Hippocampal formation (tissue), 2 donors: ENCODE data around the gene CPNE7.
"Not testable (repeated sequence)": the region's sequence is repeated elsewhere in the genome, so short reads cannot be mapped to it uniquely, and the experiment has no call there.

ENCODE experiments used
- DNase-seq, 2 donors: peaks; one replicate each; lab custom pipeline; 2025; lab: John Stamatoyannopoulos, UW

The CPNE7 gene

GRCh38 chr16:89583197-89583894 is 7.8 kb downstream of the CPNE7 start:
- no peak for DNase-seq

GRCh38 chr16:89583895-89584644 is 8.5 kb downstream of the CPNE7 start:
- no peak for DNase-seq

GRCh38 chr16:89584768-89585549 is 9.4 kb downstream of the CPNE7 start:
- DNase-seq = no peak

- DNase-seq = no peak
These were observed 10.7 kb downstream of the CPNE7 start for GRCh38 chr16:89586218-89586617.

- DNase-seq = no peak
These were observed 11.3 kb downstream of the CPNE7 start for GRCh38 chr16:89586853-89587252.

GRCh38 chr16:89587676-89588075 is 12.1 kb downstream of the CPNE7 start:
- not testable (repeated sequence) for DNase-seq

GRCh38 chr16:89588413-89589109 is 13.0 kb downstream of the CPNE7 start:
- no peak for DNase-seq

- DNase-seq = no peak
These were observed 13.8 kb downstream of the CPNE7 start for GRCh38 chr16:89589241-89589926.

- DNase-seq = no peak
These were observed 18.3 kb downstream of the CPNE7 start for GRCh38 chr16:89593841-89594240.

GRCh38 chr16:89595330-89596060 is 19.9 kb downstream of the CPNE7 start:
- no peak for DNase-seq

GRCh38 chr16:89596061-89596689 is 20.6 kb downstream of the CPNE7 start:
- no peak for DNase-seq

- DNase-seq = no peak
These were observed 21.5 kb downstream of the CPNE7 start for GRCh38 chr16:89596957-89597649.

GRCh38 chr16:89598199-89598598 is 22.6 kb downstream of the CPNE7 start:
- no peak for DNase-seq

GRCh38 chr16:89599451-89599858 is 23.9 kb downstream of the CPNE7 start:
- DNase-seq = no peak

- no peak for DNase-seq
These were observed 24.3 kb downstream of the CPNE7 start for GRCh38 chr16:89599902-89600301.

GRCh38 chr16:89600427-89600826 is 24.9 kb downstream of the CPNE7 start:
- DNase-seq = no peak

- DNase-seq = no peak
These were observed 25.4 kb downstream of the CPNE7 start for GRCh38 chr16:89600956-89601355.

GRCh38 chr16:89601906-89602272 is 26.3 kb downstream of the CPNE7 start:
- DNase-seq = no peak

GRCh38 chr16:89602273-89602951 is 26.9 kb downstream of the CPNE7 start:
- DNase-seq = peak; percentile 2 to 29
